ENCODE data around the gene FBXO47. TPM values are rescaled to one million over a fixed set of nuclear protein-coding genes. Genes with fewer than 3 reads are reported as not detected.
A peak's percentile ranks its signal among the peaks of the same experiment; 100 is the strongest.

The FBXO47 gene
- total and polyA plus RNA-seq, 2 of the 4 experiments (the other 2 are of a cell fraction): under 0.01 TPM; not detected in 1

- Histone ChIP-seq H3K36me3 (ENCODE audit: control insufficient read depth, insufficient read depth, low read length) (peaks cover 78% of the 10 kb centered on the region), H2BK15ac (ENCODE audit: low read depth, low read length) (no peak overlapping the region), H3K23ac (ENCODE audit: low read depth, low read length) (peak overlapping the region; percentile 34; the same call in 1 of the 2 replicates), H3K9ac (ENCODE audit: low read depth, low read length) (no peak overlapping the region), H3K56ac (ENCODE audit: extremely low read depth, insufficient read depth, low read length) (no peak overlapping the region), H2AK5ac (ENCODE audit: low read depth, low read length) (no peak overlapping the region; the same call in 1 of the 2 replicates), H2AK9ac (replicated peaks; ENCODE audit: low read depth, low read length, poor library complexity) (peak overlapping the region; percentile 70), H3K18ac (ENCODE audit: low read depth, low read length) (no peak overlapping the region), H4K5ac (ENCODE audit: low read depth, low read length) (no peak overlapping the region), H3K27ac (ENCODE audit: insufficient read depth, low read length) (no peak overlapping the region), H3K4me1 (ENCODE audit: control insufficient read depth, insufficient read depth, low read length) (peaks cover 12% of the 10 kb centered on the region), H2BK5ac (ENCODE audit: low read depth, low read length, poor library complexity, severe bottlenecking) (no peak overlapping the region), H2BK120ac (ENCODE audit: low read depth, low read length) (no peak overlapping the region), H3K9me3 (ENCODE audit: control insufficient read depth, insufficient read depth, low read length) (no peaks in the 10 kb centered on the region), H3K4me2 (ENCODE audit: low read depth, low read length) (no peak overlapping the region), H3K4ac (ENCODE audit: low read depth, low read length) (no peak overlapping the region), H3K9me1 (ENCODE audit: insufficient read depth, low read length) (peaks cover 38% of the 10 kb centered on the region), H4K20me1 (ENCODE audit: insufficient read depth, low read length) (peaks cover 90% of the 10 kb centered on the region), H4K8ac (ENCODE audit: low read depth in 2 of 2, low read length in 2 of 2) (no peak overlapping the region), H2BK20ac (ENCODE audit: low read depth, low read length) (no peak overlapping the region), H3K79me1 (ENCODE audit: low read depth in 1 of 2, low read length in 2 of 2) (peaks cover 69 to 98% of the 10 kb centered on the region in 2 experiments), H2AFZ (replicated peaks; ENCODE audit: low read length, poor library complexity) (no peak overlapping the region), H3K27me3 (ENCODE audit: control insufficient read depth, insufficient read depth, low read length) (no peaks in the 10 kb centered on the region), H3K4me3 (ENCODE audit: insufficient read depth, low read depth, low read length) (no peak overlapping the region), H4K91ac (ENCODE audit: insufficient read depth, low read depth, low read length) (no peak overlapping the region), H3K14ac (replicated peaks; ENCODE audit: low read depth, low read length) (0 out of 2 replicates have a peak overlapping the region, but pooled peaks have one; percentile 28)
- dilution Hi-C loops (cut with HindIII; ENCODE audit: low sequenced_read_pairs, unreplicated experiment) (no loop called here), in situ Hi-C loops (cut with MboI; ENCODE audit: low sequenced_read_pairs) (no loop called here), intact Hi-C loops (cut with micrococcal nuclease) (no loop called here)
- ChIA-PET POLR2A (ENCODE audit: unreplicated experiment) (no interaction called here), CTCF (no interaction called here)
- no CpG with 5 or more reads among the region's 10 CpGs for WGBS, 2 experiments (ENCODE audit: extremely low coverage in 2 of 2, insufficient read length in 1 of 2)
- no TSS peak for BruUV-seq (replicated peaks)
- no peak for ATAC-seq (ENCODE audit: low read depth)
- TF ChIP-seq ELK1 (IDR thresholded peaks at IDR 0.05; ENCODE audit: borderline replicate concordance, low read depth, low read length): no peak
- TF ChIP-seq RAD21 (IDR thresholded peaks at IDR 0.05; ENCODE audit: low read length): no peak
- no peak for TF ChIP-seq NFE2L2 (IDR thresholded peaks at IDR 0.05; ENCODE audit: low read depth, low read length)
- no peak for TF ChIP-seq CHD1 (IDR thresholded peaks at IDR 0.05; ENCODE audit: low read depth, low read length)
- no peak for TF ChIP-seq BHLHE40 (IDR thresholded peaks at IDR 0.05; ENCODE audit: low read depth, low read length)
- no peak for TF ChIP-seq RCOR1 (IDR thresholded peaks at IDR 0.05; ENCODE audit: insufficient replicate concordance, low read length)
- TF ChIP-seq MAZ (IDR thresholded peaks at IDR 0.05; ENCODE audit: borderline replicate concordance, low read depth, low read length): no peak
- TF ChIP-seq POLR2A (IDR thresholded peaks at IDR 0.05; ENCODE audit: low read depth, low read length): no peak
- DNase-seq: no peak
Observed at GRCh38 chr17:38911081-38911730, 56.0 kb downstream of the FBXO47 start.
